ENCODE results near the gene PDGFB.

Gene PDGFB

DNA sequence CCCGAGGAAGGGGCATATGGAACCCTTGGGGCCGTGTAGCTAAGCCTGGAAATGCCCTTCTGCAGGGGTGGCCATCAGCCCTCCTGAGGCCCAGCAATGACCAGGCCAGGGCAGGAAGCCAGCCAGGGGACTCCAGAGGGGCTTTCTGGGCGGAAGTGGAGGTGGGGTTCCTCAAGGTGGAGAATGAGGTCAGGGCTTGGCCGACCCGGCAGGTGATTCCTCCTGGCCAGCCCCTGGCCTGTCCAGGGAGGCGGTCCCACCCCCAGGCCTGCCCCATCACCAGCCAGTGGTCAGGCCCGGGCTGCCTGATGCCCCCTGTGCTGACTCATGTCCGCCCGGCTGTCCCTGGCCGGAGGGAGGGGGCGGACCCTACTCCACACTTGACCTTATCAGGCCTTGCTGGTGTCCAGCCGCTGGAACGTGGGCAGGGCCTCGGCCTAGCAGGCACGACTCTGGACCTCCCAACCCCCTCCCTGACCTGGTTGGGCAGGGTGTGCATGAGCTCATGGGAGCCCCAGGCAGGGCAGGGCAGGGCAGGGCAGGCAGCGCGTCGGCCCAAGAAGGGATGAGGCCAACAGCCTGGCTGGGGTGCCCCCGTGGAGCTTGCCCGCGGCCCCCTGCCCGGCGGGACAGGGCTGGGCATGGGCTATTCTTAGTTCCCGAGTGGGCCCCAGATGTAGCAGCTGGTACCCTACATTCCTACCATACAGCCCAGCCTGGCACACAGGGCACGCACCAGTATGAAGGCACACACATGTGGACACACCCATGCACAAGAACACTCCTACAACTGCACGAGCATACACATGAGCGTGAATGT is 38.8 kb upstream of the PDGFB start:
- H3K36me3 Mint-ChIP-seq (ENCODE audit: low read depth), result no peaks in the 10 kb centered on the region
- no peak overlapping the region for H3K27ac Mint-ChIP-seq
- peaks cover 10% of the 10 kb centered on the region for H3K27me3 Mint-ChIP-seq
- H3K4me1 Mint-ChIP-seq (ENCODE audit: low read depth), result peaks cover 5% of the 10 kb centered on the region
- no peak overlapping the region for H3K4me3 Mint-ChIP-seq
- H3K9me3 Mint-ChIP-seq, result no peaks in the 10 kb centered on the region
- DNase-seq, result no peak

GRCh38 chr22:39282645-39283321 is 38.0 kb upstream of the PDGFB start:
- H3K4me1 Mint-ChIP-seq (ENCODE audit: low read depth), result peaks cover 5% of the 10 kb centered on the region
- H3K27ac Mint-ChIP-seq, result peak overlapping the region; percentile 11

DNA sequence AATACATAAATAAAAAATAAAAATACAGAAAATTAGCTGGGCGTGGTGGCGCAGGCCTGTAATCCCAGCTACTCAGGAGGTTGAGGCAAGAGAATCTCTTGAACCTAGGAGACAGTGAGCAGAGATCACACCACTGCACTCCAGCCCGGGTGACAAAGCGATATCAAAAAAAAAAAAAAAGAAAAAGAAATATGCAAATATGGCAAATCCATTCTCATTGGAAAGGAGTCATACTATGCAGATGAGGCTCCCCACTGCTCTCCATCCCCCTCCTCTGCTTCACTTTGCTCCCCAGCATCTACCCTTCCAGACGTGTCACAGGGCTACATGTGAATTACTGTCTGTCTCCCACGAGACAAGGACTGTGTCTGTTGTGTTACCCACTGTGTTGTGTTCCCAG is 36.3 kb upstream of the PDGFB start:
- H3K4me1 Mint-ChIP-seq (ENCODE audit: low read depth), result no peaks in the 10 kb centered on the region
- peaks cover 4% of the 10 kb centered on the region for H3K9me3 Mint-ChIP-seq
- no peaks in the 10 kb centered on the region for H3K36me3 Mint-ChIP-seq (ENCODE audit: low read depth)
- peaks cover 17% of the 10 kb centered on the region for H3K27me3 Mint-ChIP-seq
- H3K27ac Mint-ChIP-seq, result no peak overlapping the region
- no peak for DNase-seq
- H3K4me3 Mint-ChIP-seq, result no peak overlapping the region

More at GRCh38 chr22:39282645-39283321, 38.0 kb upstream of the PDGFB start:
- Mint-ChIP-seq H3K4me3 (no peak overlapping the region), H3K36me3 (ENCODE audit: low read depth) (no peaks in the 10 kb centered on the region), H3K27me3 (peaks cover 10% of the 10 kb centered on the region), H3K9me3 (no peaks in the 10 kb centered on the region)
- DNase-seq, result no peak

DNA sequence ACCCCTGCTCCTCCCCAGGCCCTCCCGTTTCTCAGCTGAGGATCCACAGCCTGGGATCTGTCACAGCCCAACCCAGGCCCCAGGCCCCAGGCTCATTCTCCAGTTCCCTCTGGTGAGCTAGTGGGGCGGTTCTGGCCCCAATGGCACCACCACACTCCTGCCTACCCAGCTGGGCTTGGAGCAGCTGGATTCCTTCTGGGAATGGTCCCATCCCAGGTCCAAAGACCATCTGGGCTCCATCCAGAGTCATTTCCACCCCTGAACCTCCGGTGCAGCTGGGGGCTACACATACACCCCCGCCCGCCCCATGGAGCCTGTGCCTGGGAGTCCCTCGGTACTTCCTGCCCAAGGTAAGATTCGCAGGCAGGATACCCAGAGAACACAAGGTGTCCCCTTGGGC is 35.5 kb upstream of the PDGFB start:
- no peaks in the 10 kb centered on the region for H3K4me1 Mint-ChIP-seq (ENCODE audit: low read depth)
- peaks cover 19% of the 10 kb centered on the region for H3K27me3 Mint-ChIP-seq
- H3K4me3 Mint-ChIP-seq, result no peak overlapping the region
- H3K27ac Mint-ChIP-seq, result no peak overlapping the region
- H3K36me3 Mint-ChIP-seq (ENCODE audit: low read depth), result no peaks in the 10 kb centered on the region
- DNase-seq, result no peak
- peaks cover 4% of the 10 kb centered on the region for H3K9me3 Mint-ChIP-seq

- no peak for DNase-seq
- H3K4me1 Mint-ChIP-seq (ENCODE audit: low read depth), result no peaks in the 10 kb centered on the region
- peaks cover 4% of the 10 kb centered on the region for H3K9me3 Mint-ChIP-seq
- no peak overlapping the region for H3K27ac Mint-ChIP-seq
- peaks cover 19% of the 10 kb centered on the region for H3K27me3 Mint-ChIP-seq
- no peak overlapping the region for H3K4me3 Mint-ChIP-seq
- no peaks in the 10 kb centered on the region for H3K36me3 Mint-ChIP-seq (ENCODE audit: low read depth)
These were observed 34.5 kb upstream of the PDGFB start for GRCh38 chr22:39279170-39279850.

DNA sequence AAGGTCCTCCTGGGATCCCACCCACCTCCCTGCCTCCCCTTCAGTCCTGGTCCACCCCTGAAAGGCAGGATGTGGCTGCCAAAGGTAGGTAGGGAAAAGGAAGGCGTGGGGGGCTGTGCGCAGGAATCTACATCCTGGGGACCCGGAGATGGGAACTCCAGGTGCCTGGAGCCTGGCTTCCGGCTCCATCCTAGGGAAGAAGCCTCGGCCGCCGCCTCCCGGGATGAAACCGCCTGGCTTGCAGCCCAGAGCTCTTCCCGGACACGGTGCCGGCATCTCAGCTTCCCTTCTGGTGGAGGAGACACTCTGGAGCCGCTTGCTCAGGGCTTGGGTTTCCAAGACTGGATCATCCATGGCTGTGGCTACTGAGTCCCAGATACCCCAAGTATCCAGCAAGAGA is 33.3 kb upstream of the PDGFB start:
- DNase-seq, result no peak
- Mint-ChIP-seq H3K36me3 (ENCODE audit: low read depth) (no peaks in the 10 kb centered on the region), H3K4me3 (no peak overlapping the region), H3K9me3 (peaks cover 4% of the 10 kb centered on the region), H3K27ac (no peak overlapping the region), H3K4me1 (ENCODE audit: low read depth) (no peaks in the 10 kb centered on the region), H3K27me3 (peaks cover 19% of the 10 kb centered on the region)

- H3K27ac Mint-ChIP-seq, result no peak overlapping the region
- H3K4me3 Mint-ChIP-seq, result no peak overlapping the region
- no peak for DNase-seq
- no peaks in the 10 kb centered on the region for H3K36me3 Mint-ChIP-seq (ENCODE audit: low read depth)
- peaks cover 19% of the 10 kb centered on the region for H3K27me3 Mint-ChIP-seq
- no peaks in the 10 kb centered on the region for H3K4me1 Mint-ChIP-seq (ENCODE audit: low read depth)
- peaks cover 4% of the 10 kb centered on the region for H3K9me3 Mint-ChIP-seq
These were observed 32.4 kb upstream of the PDGFB start for GRCh38 chr22:39277142-39277607.

DNA sequence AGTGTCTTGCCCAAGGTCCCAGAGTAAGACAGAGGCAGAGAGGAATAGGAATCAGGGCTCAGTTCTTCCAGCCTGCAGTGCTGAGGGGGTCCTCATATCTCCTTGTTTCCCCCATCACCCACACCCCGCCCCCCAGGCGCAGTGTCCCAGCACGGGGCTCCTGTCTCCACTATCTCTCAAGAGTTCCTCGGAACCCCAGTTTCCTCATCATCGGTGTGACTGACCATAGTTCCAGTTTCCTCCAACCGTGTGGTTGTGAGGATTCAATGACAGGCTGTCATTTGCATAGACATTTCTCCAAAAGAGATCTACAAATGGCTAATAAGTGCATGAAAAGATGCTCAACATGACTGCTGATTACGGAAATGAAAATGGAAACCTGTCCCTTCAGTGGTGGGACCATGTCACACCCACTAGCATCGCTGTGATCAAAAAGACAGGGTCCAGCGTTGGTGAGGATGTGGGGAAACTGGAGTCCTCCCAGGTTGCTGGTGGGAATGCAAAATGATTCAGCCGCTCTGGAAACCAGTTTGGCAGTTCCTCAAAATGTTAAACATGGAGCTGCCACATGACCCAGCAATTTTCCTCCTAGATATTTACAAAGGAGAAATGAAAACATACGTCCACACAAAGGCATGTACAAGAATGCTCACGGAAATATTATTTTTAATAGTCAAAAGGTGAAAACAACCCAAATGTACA is 31.8 kb upstream of the PDGFB start:
- Mint-ChIP-seq H3K9me3 (peaks cover 4% of the 10 kb centered on the region), H3K4me3 (no peak overlapping the region), H3K27me3 (peaks cover 19% of the 10 kb centered on the region), H3K27ac (no peak overlapping the region), H3K4me1 (ENCODE audit: low read depth) (no peaks in the 10 kb centered on the region), H3K36me3 (ENCODE audit: low read depth) (no peaks in the 10 kb centered on the region)
- DNase-seq, result no peak

DNA sequence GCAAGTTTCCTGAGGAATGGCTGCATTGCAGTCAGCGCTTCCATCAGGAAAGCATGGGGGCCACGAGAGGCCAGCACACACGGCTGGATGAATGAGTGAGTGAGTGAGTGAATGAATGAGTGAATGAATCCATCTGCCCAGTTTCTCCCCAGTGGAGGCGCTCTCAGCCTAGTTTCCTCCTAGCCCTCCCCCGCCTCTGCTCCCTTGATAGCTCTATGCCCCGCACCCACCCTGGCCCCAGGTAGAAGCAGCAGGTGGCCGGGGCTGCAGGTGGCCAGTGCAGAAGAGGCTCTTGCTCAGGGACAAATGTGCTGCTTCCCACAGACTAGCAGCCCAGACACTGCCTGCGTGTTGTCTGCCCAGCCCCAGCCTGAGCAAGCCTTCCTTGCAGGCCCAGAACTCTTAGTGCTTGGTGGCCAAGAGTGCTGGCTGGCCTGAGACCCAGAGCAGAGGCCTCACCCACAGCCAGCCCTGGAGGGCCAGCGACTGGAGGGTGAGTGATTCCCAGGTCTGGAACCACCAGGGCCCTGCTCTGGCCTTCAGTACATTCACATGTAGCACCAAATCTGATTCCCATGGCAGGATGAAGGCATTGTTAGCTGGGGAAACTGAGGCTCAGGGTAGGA is 31.1 kb upstream of the PDGFB start:
- no peak overlapping the region for H3K27ac Mint-ChIP-seq
- H3K4me3 Mint-ChIP-seq, result no peak overlapping the region
- H3K36me3 Mint-ChIP-seq (ENCODE audit: low read depth), result no peaks in the 10 kb centered on the region
- H3K9me3 Mint-ChIP-seq, result peaks cover 4% of the 10 kb centered on the region
- H3K4me1 Mint-ChIP-seq (ENCODE audit: low read depth), result no peaks in the 10 kb centered on the region
- peaks cover 19% of the 10 kb centered on the region for H3K27me3 Mint-ChIP-seq
- DNase-seq, result no peak

GRCh38 chr22:39273950-39274887 is 29.4 kb upstream of the PDGFB start:
- H3K4me3 Mint-ChIP-seq, result no peak overlapping the region
- no peak for DNase-seq
- H3K27me3 Mint-ChIP-seq, result peaks cover 13% of the 10 kb centered on the region
- no peak overlapping the region for H3K27ac Mint-ChIP-seq
- no peaks in the 10 kb centered on the region for H3K36me3 Mint-ChIP-seq (ENCODE audit: low read depth)
- no peaks in the 10 kb centered on the region for H3K4me1 Mint-ChIP-seq (ENCODE audit: low read depth)
- peaks cover 4% of the 10 kb centered on the region for H3K9me3 Mint-ChIP-seq

GRCh38 chr22:39270792-39271191 is 26.0 kb upstream of the PDGFB start:
- no peaks in the 10 kb centered on the region for H3K36me3 Mint-ChIP-seq (ENCODE audit: low read depth)
- no peaks in the 10 kb centered on the region for H3K27me3 Mint-ChIP-seq
- no peak overlapping the region for H3K27ac Mint-ChIP-seq
- peaks cover 10% of the 10 kb centered on the region for H3K4me1 Mint-ChIP-seq (ENCODE audit: low read depth)
- H3K4me3 Mint-ChIP-seq, result no peak overlapping the region
- H3K9me3 Mint-ChIP-seq, result no peaks in the 10 kb centered on the region
- DNase-seq, result no peak

DNA sequence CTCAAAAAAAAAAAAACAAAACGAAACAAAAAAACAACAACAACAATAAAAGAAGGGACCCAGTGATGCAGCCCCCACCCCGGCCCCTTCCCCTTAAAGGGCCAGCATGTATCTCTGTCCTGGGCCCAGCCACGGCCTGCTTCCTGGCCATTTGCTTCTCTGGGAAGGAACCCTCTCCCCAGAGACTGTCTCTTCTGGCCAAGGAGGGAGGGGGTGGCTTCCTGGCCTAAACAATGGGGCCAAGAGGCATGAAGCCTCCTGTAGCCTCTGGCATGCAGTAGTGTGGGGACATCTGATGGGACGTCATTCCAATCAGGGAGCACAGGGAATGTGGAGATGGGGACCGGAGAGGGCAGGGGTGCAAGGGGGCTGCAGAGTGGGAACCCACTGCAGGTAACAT is 25.5 kb upstream of the PDGFB start:
- Mint-ChIP-seq H3K36me3 (ENCODE audit: low read depth) (no peaks in the 10 kb centered on the region), H3K27ac (no peak overlapping the region), H3K4me1 (ENCODE audit: low read depth) (peaks cover 10% of the 10 kb centered on the region)

GRCh38 chr22:39269095-39269790 is 24.5 kb upstream of the PDGFB start:
- H3K9me3 Mint-ChIP-seq, result no peaks in the 10 kb centered on the region
- peaks cover 6% of the 10 kb centered on the region for H3K27me3 Mint-ChIP-seq
- H3K4me3 Mint-ChIP-seq, result no peak overlapping the region
- peaks cover 10% of the 10 kb centered on the region for H3K4me1 Mint-ChIP-seq (ENCODE audit: low read depth)
- no peak for DNase-seq
- no peaks in the 10 kb centered on the region for H3K36me3 Mint-ChIP-seq (ENCODE audit: low read depth)
- peak overlapping the region; percentile 22 for H3K27ac Mint-ChIP-seq

More for the DNA sequence above, 25.5 kb upstream of the PDGFB start:
- H3K4me3 Mint-ChIP-seq, result no peak overlapping the region
- no peaks in the 10 kb centered on the region for H3K9me3 Mint-ChIP-seq
- DNase-seq, result no peak
- H3K27me3 Mint-ChIP-seq, result no peaks in the 10 kb centered on the region

Measured in activated T-cell treated with anti-CD3 and anti-CD28 coated beads, Interleukin-2, amount 50 U/mL, for 24 hours (primary cell).